GM21526 (cell line): ENCODE results near the gene ZNF827.

Source experiments
- ATAC-seq: cut with Tn5 transposase; IDR thresholded peaks from one replicate; pipeline ENCODE4 v1.9.1; 2021; ENCODE audit warnings: moderate library complexity; ENCODE audit not compliant: unreplicated experiment, low FRiP score

The ZNF827 gene, protein sequence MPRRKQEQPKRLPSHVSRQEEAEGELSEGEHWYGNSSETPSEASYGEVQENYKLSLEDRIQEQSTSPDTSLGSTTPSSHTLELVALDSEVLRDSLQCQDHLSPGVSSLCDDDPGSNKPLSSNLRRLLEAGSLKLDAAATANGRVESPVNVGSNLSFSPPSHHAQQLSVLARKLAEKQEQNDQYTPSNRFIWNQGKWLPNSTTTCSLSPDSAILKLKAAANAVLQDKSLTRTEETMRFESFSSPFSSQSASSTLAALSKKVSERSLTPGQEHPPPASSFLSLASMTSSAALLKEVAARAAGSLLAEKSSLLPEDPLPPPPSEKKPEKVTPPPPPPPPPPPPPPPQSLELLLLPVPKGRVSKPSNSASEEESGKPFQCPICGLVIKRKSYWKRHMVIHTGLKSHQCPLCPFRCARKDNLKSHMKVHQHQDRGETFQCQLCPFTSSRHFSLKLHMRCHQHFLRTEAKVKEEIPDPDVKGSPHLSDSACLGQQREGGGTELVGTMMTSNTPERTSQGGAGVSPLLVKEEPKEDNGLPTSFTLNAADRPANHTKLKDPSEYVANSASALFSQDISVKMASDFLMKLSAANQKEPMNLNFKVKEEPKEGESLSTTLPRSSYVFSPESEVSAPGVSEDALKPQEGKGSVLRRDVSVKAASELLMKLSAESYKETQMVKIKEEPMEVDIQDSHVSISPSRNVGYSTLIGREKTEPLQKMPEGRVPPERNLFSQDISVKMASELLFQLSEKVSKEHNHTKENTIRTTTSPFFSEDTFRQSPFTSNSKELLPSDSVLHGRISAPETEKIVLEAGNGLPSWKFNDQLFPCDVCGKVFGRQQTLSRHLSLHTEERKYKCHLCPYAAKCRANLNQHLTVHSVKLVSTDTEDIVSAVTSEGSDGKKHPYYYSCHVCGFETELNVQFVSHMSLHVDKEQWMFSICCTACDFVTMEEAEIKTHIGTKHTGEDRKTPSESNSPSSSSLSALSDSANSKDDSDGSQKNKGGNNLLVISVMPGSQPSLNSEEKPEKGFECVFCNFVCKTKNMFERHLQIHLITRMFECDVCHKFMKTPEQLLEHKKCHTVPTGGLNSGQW

DNA sequence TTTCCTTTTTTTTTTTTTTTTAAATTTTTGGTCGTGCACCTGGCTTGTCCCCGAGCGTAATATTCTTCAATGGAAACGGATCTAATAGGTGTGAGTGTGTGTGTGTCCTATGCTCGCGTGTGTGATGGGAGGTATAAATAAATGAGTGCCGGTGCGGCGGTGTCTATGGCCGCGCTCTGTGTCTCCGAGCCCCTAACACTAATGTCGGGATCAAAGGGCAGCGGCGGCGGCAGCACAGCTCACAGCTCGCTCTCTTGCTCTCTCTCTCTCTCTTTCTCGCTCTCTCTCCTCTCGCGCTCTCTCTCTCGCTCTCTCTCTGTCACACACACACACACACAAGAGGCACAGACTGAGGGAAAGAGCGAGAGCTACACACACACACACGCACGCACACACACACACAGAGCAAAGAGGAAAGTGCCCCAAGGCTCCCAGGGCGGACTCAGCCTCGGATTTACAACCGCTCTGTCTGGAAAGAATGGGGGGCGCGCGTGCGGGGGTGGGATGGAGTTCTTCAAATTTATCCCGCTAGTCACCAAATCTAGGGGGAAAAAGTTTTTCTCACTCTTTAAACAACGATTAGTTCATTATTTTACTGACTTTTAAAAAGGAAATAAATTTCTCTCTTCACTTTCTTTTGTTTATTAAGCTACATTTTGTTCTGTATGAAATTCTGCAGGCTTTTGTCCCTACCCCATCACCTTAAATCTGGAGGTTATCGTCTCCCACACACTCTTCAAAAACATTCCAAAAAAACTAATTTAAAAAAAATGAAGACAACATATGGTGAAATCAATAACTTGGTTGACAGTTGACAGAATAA is at the start of gene ZNF827:
Gene ZNF827 (minus strand): TSS at position 206 of the 823 bp plus-strand sequence. CDS start 416 bp downstream, outside the sequence.
- peak; percentile 32 for ATAC-seq

DNA sequence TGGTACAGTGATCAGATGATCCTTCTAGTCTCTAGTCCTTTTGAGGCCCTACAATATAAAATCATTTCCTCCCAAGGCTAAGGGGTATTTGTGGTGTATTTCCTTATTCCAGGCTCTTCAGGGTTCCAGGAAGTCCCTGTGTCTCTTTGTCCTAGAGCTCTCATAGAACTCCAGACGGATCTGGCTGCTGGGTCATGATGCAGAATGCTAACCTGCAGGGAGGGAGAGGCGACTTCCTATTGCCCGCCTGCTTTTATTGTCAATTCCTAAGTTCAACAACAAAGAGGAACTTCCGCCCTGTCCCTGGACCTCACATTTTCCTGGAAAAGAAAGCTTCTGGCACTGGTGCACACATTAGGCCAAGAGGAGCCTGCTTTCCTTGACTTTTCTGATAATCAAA is 45.9 kb upstream of the ZNF827 start:
- ATAC-seq, result no peak

DNA sequence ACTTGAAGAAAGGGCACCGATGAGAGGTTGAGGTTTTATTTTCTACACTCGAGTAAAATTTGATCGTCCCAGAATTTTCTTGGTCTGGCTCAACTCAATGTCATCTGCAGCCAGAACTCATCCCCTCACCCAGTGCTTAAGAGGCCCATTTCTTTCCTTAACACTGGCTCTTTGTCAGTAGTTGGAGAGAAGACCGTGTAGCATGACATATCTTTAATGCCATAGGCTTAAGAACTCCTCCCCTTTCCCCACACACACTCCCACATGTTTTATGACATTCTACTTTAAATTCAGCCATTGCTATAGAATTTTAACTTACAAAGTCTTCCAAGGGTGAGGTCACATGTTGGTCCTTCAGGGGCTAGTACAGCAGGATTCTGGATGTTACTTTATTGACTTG is 44.2 kb upstream of the ZNF827 start:
- ATAC-seq, result no peak

DNA sequence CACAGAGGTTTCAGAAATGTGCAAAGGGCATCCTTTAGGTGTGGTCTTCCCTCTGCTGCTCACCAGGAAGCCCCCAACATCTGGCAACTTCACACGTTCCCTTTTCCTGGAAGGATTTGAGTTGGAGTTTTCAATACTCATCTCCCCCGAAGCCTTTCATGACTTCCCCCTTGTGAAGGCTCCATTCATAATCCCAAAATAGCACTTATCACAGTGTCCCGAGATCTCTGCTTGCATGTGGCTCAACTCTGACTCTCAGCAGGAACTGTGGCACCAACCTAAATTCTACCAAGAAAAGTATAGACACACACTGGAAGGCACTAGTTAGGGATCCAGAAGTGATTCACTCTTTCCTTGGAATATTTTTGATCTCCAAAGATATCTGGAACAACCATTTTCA is 40.5 kb upstream of the ZNF827 start:
- ATAC-seq, result no peak

DNA sequence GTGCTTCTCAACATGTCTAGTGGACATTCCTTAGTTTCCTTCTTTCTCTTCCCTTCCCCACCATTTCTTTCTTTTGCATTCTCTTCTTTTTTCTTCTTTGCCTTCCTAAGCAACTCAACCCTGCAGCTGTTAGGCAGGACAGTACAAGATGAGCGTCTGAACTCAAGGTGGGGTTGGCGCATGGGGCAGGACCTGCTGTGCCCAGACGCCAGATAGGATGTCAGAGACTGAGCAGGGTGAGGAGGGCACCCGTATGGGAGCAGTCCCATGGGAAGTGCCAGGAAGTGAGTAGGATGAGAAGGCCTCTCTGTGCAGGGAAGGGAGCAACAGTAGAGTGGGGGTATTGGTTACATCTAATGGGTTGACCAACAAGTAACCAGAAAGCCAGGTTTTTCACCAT is 38.1 kb upstream of the ZNF827 start:
- no peak for ATAC-seq

DNA sequence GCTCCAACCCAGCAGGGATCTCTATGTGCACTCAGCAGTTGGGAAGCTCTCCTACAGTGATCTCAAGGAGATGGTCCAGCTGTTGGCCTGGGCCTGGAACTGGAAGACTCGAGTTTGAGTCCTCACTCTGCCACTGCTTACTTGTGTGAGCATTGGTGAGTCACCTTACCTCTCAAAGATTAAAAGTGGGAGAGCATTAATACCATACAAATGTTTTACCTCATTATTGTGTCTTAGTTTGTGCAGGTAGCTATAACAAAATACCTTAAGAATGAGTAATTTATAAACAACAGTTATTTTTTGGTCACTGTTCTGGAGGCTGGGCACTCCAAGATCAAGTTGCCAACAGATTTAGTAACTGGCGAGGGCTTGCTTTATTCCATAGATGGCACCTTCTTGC is 21.4 kb upstream of the ZNF827 start:
- no peak for ATAC-seq

DNA sequence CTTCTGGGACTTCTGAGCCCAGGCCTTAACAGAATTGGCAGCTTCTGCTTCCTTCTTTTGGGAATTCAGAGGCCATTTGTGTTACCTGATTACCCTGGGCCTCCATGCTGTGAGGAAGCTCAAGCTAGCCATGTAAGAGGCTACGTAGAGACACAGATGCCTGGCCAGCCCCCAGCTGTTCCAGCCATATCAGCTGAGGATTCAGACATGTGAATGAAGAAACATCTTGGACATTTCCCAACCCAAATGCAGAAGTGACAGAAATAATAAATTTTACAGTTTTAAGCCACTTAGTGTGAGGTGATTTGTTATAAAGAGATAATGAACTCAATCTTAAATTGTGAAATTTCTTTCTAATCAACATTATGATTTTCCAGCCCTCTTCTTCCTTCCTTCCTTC is 18.7 kb upstream of the ZNF827 start:
- no peak for ATAC-seq

DNA sequence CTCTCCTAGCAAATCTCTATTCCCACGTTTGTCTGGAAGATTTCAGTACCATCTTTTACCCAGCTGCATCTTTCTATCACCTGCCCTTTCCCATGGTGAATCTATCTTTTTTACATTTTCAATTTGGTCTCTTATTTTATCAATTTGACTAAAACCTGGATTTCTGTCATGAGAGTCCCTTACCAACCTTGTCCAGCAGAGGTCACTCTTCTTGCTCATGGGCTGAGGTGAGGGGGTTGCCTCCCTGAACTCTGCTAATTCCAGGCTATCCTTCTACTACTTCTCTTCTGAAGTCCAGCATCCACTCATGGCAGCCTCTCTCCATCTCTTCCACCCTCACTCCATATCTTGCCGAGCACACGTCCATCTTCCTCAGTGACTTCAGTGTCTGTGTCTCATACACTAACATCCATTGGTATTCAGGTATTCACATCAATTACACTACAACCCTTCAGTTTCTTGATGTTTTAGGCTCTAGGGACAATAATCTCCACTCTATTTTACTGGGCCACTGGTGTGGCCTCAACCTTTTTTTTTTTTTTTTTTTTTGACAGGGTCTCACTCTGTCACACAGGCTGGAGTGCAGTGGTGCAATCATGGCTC is 17.8 kb upstream of the ZNF827 start:
- no peak for ATAC-seq

DNA sequence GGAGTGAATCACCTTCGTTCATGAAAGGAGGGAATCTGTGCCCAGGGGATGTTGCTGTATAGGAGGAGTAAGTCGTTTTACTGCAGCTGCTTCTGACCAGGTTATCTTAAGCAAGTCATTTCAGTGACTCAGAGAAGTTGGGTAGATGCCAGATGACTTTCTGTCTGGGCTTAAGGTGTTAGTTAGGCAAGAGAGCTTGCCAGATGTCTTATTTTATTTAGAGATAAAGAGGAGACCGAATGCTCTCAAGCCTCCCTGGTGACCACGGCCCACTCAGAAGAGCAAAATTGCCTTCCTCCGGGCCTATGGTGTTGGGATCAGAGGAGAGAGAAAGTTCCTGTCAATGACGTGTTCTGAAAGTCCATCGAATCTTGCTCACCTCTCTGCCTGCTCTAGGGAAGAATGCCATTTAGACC is 16.3 kb upstream of the ZNF827 start:
- ATAC-seq, result no peak

DNA sequence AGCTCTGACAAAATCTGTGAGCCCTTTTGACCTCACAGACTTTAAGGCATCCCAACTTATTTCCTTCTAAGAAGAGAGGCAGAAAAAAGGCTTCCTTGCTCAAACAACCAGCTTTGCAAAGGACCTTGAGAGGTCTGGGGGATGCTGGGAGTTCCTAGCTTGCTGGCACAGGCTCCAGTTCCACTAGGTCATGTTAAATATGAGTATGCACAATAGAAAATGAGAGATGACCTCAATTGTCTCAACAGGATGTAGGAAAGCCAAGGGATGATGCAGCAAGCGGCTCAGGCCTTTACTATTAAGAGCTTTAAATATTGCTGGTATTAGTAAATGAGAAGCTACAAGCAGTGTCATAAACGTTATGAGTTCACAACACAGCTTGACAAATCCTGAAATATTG is 13.3 kb upstream of the ZNF827 start:
- ATAC-seq, result no peak

DNA sequence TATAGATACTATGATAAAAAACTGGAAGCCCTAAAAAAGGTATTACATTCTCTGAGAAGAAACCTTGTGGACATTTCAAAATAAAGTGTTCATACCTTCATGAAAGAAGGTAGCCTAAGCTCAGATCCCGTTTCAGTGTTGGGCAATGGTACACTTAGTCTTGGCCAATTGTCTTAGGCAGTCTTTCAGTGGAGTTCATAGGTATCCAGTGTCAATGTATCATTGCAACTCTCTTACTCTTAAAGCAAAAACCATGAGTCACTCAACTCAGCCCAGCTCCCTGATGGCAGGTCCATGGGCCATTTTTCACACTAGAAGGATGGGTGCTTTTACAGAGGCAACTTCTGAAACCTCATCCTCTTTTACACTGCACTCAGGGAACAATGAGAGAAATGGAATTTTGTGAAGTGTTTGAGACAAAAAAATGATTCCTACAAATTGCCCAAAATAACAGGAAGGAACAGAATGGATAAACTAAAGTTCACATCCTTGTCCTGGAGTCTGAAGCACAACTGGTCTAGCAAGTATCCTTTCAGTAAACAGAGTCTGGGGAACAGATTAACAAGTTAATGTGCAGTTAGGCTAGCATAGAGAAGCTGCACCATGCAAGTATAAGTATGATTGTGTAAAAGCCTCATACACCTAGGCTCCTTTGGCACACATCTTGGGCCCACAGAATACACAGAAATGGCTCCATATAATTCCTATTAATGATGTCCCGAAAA is 7.0 kb upstream of the ZNF827 start:
- ATAC-seq, result no peak

DNA sequence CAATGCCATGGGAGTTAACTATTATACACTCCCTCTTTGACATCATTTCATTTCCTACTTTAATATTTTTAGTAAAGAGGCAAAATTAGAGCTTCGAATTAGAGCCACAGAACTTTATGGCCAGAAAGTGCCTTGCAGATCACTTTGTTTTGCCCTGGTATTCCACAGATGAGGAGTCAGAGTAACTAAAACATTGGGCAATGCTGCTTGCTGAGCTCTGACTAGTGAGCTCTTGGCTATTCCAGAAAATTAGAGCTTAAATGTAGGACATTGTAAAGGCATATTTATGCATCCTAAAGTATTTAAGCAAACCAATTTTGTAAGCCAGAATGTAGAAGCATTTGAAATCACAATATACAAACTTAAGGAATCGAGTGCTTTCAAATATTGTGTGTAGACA is 6.3 kb upstream of the ZNF827 start:
- ATAC-seq, result no peak

DNA sequence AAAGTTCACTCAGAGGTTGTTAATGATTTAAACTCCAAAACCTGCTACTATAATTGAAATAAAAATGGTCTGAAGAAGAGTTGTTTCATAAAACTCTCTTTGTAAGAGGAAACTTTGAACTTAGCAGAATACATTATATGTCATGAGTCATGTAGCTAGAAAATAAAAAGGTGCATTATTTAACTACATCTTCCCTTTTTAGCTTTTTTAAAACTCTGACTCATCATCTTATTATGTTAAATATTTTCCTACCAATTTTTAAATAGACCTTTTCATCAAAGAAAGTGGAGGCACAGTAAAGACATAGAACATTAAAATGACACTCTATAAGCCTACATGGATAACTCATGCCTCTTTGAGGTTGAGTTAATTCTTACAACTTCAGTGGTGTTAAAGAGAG is 1.2 kb upstream of the ZNF827 start:
- no peak for ATAC-seq

DNA sequence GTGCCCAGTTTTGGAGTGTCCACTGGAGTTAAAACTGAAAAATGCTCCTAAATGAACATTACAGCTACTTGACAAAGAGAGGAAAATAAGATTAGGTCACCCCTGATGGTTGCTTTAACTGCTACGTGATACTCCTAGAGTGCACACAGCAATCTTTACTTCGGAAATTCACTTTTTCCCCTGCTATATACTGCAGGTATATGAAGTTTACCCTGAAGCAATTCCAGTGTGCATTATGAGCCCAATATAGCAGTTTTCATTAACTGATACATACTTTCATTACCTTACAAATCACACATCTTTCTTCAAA is 773 bp upstream of the ZNF827 start:
- no peak for ATAC-seq

DNA sequence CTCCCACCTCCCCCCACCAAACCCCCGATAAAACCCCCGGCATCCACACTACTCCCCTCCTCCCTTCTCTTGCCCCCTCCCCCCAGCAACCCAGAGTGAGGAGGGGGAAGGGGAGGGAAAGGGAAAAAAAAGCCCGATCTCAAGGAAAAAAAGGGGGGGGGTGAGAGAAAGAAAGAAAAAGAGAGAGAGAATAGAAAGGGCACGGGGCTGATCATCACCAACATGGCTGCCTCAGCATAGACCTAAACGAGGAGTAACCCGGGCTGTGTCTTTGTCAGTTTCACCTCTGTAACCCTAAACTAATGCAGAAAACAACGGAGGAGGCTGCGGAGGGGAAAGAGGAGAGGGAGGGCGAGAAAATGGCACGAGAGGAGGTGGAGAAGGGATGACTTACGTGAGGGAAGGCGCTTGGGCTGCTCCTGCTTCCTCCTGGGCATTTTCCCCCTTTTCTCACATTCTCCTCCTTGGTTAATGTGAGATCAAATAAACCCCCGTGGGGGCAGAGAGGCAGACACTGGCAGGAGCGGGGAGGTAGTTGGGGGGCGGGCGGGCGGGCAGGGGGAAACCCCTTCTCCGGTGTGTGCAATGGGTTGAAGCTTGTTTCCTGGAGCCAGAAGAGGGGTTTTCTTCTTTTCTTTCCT is 532 bp downstream of the ZNF827 start:
- no peak for ATAC-seq

DNA sequence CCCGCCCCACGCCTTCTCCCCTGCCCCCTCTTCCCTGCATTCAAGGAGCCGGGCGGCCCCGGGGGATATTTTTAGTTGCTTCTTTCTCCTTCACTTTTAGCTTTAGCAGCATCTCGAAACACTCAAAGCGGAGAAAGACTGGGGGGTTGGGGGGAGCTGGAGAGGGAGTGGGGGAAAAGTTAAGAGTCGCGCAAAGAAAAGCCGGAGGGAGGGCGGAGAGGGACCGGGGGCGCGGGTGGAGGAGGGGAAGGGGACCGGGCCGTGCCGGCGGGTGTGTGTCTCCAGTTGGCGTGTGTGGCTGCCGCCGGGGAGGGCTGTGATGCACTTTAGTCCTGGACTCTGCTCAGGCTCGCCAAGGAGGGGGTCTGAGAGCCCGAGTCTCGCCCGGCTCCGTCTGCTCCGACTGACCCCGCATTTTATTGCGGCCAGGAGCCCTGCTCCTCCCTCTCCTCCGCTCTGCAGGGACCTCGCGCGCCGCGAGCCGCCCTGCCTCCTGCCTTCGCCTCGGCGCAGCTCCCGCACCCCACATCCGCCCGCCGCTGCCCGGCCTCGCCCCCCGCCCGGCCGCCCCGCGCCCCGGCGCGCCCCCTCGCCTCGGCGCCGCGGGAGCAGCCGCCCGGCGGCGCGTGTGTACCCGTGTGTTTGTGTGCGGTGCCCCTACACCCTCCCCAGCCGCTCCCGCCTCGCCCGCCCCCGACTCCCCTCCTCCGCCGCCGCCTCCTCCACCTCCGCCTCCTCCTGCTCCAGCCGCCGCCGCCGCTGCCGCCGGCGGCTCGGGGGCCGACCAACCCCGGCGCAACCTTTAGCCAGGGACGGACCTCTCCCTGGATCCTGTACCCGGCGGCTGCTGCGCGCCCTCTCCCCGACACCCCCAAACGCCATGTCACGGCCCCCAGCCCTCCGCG is 1.4 kb downstream of the ZNF827 start:
- no peak for ATAC-seq

DNA sequence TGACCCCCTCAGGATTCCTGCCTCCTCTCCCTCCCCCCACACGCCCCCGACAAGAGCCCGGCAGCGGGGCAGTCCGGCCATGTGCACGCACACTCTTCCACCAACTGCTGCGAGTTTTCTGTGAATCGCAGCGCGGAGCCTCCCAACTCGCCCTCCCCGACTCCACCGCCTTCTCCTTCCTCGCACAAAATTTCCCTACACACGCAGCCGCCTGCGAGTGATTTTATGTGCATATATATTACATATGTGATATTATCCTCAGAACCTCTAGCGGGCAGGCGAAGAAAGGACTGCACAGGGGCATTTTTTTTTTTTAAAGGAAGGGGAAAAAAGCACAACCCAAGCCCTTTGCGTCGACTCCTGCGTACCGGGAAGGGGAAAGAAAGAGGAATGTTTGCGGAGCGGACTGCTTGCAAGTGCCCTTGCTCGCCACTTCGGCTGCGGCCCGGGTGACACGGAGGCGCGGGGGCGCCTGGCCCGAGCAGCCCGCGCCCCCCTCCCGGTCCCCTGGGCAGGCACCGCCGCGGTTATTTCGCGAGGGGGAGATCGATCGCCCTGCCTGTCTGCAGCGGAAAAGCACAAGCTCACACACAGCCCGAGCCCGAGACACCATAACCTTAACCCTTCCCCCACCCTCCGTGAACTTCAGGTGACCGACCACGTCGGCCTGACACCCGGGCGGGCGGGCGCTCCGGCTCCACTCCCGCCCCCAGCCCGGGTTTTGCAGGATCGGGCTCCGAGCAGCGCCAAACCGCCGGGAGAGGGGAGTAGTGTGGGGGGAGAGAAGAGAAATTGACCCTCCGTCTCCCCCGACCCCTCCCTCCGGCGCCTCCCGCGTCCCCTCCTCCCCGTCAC is 2.3 kb downstream of the ZNF827 start:
- ATAC-seq, result peak; percentile 38
